ENCODE data around the gene SIAH2.
A peak's percentile ranks its signal among the peaks of the same experiment; 100 is the strongest.

SIAH2 gene

DNA sequence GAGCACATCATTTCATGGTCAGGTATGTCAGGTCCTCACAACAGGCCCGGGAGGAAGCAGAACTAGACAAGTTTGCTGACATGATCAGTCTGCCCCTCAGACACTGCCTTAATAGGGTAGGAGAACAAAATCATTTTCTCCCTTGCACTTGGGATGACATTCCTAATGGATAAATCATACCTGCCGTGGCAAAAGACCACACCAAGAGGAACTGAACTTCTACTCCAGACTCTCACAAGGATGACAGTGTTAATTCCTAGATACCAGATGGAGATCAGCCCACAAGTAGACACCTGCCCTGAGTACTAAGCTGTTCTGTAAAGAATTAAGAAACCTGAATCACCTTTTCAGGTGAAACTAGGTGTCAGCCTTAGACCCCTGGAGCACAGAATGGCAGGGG is 19.5 kb downstream of the SIAH2 start:
- peaks cover 46% of the 10 kb centered on the region for H3K36me3 ChIP-seq (ENCODE audit: insufficient read depth, low read length)
- peaks cover 53% of the 10 kb centered on the region for H3K79me2 ChIP-seq (ENCODE audit: insufficient read depth, low read length)
- no peaks in the 10 kb centered on the region for H3K27me3 ChIP-seq (ENCODE audit: insufficient read depth, low read length)
- H2AFZ ChIP-seq (ENCODE audit: low read length): no peak overlapping the region
- no peak for TF ChIP-seq EZH2 (IDR thresholded peaks at IDR 0.05; ENCODE audit: borderline replicate concordance, low read length)
- TF ChIP-seq, protein P1, sequence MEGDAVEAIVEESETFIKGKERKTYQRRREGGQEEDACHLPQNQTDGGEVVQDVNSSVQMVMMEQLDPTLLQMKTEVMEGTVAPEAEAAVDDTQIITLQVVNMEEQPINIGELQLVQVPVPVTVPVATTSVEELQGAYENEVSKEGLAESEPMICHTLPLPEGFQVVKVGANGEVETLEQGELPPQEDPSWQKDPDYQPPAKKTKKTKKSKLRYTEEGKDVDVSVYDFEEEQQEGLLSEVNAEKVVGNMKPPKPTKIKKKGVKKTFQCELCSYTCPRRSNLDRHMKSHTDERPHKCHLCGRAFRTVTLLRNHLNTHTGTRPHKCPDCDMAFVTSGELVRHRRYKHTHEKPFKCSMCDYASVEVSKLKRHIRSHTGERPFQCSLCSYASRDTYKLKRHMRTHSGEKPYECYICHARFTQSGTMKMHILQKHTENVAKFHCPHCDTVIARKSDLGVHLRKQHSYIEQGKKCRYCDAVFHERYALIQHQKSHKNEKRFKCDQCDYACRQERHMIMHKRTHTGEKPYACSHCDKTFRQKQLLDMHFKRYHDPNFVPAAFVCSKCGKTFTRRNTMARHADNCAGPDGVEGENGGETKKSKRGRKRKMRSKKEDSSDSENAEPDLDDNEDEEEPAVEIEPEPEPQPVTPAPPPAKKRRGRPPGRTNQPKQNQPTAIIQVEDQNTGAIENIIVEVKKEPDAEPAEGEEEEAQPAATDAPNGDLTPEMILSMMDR (IDR thresholded peaks at IDR 0.05; ENCODE audit: low read length): no peak
- no peak overlapping the region for H3K4me3 ChIP-seq (ENCODE audit: low read depth, low read length, poor library complexity, severe bottlenecking)
- H3F3A ChIP-seq (ENCODE audit: insufficient read depth, low read length): no peaks in the 10 kb centered on the region; the same call in 1 of the 2 replicates
- H3K27ac ChIP-seq (ENCODE audit: low read depth, low read length, poor library complexity, severe bottlenecking): peak overlapping the region; percentile 54
- peaks cover 90% of the 10 kb centered on the region for H3K4me1 ChIP-seq (ENCODE audit: insufficient read depth, low read length, severe bottlenecking)
- H3K9me2 ChIP-seq (ENCODE audit: low read depth, low read length): no peaks in the 10 kb centered on the region
- no peaks in the 10 kb centered on the region for H4K20me1 ChIP-seq (ENCODE audit: insufficient read depth, low read length)
- no peak overlapping the region for H3K9ac ChIP-seq (ENCODE audit: low read length)
- no peaks in the 10 kb centered on the region for H3K9me3 ChIP-seq (ENCODE audit: low read length)
- peak overlapping the region; percentile 3; the same call in 1 of the 2 replicates for H3K4me2 ChIP-seq (ENCODE audit: low read length)

DNA sequence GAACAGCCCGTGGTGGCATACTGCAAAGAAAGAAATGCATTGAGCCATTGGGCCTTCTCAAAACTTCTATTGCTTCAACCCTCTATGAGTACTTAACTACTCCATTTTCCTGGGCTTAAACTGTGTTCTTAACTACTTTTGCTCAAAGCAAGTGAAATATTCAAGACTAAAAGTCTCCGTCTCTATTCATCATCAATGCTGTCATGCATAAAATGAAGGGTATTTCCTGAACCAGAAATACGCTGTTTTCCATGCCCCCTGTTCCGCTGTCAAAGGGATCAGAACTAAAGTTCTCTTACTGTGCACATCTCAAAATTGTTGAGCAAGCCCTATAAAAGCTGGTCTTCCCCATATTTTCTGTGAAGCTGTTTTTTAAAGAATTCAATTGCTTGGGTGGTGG is 20.3 kb downstream of the SIAH2 start:
- Histone ChIP-seq H3K4me3 (ENCODE audit: low read depth, low read length, poor library complexity, severe bottlenecking) (no peak overlapping the region), H3K4me2 (ENCODE audit: low read length) (peak overlapping the region; percentile 3; the same call in 1 of the 2 replicates), H3K9me2 (ENCODE audit: low read depth, low read length) (no peaks in the 10 kb centered on the region), H3K79me2 (ENCODE audit: insufficient read depth, low read length) (peaks cover 45% of the 10 kb centered on the region), H3K27me3 (ENCODE audit: insufficient read depth, low read length) (no peaks in the 10 kb centered on the region), H3K9me3 (ENCODE audit: low read length) (no peaks in the 10 kb centered on the region), H3F3A (ENCODE audit: insufficient read depth, low read length) (no peaks in the 10 kb centered on the region; the same call in 1 of the 2 replicates), H2AFZ (ENCODE audit: low read length) (no peak overlapping the region), H3K4me1 (ENCODE audit: insufficient read depth, low read length, severe bottlenecking) (peaks cover 92% of the 10 kb centered on the region), H3K9ac (ENCODE audit: low read length) (no peak overlapping the region), H4K20me1 (ENCODE audit: insufficient read depth, low read length) (no peaks in the 10 kb centered on the region), H3K27ac (ENCODE audit: low read depth, low read length, poor library complexity, severe bottlenecking) (peak overlapping the region; percentile 54), H3K36me3 (ENCODE audit: insufficient read depth, low read length) (peaks cover 39% of the 10 kb centered on the region)
- TF ChIP-seq, protein P1 (IDR thresholded peaks at IDR 0.05; ENCODE audit: low read length): no peak
- no peak for TF ChIP-seq EZH2 (IDR thresholded peaks at IDR 0.05; ENCODE audit: borderline replicate concordance, low read length)

DNA sequence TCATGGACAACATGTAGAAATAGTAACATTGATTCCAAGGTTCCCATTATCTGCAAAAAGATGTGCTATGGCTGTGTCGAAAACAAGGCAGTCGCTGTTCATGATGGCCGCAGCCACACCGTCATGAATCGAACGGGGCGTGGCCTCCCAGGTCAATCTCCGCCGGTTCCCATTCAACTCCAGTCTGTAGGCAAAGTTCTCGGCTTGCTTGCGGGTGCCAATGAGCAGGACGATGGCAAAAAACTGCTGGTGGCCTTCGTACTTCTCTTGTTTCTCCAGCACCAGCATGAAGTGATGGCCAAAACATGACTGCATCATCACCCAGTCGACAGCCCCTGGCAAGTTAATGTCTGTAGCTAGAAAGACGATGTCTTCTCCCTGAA is 20.8 kb downstream of the SIAH2 start:
- Histone ChIP-seq H3K27ac (ENCODE audit: low read depth, low read length, poor library complexity, severe bottlenecking) (peak overlapping the region; percentile 54), H3K27me3 (ENCODE audit: insufficient read depth, low read length) (no peaks in the 10 kb centered on the region), H3K9me2 (ENCODE audit: low read depth, low read length) (no peaks in the 10 kb centered on the region), H3K4me2 (ENCODE audit: low read length) (no peak overlapping the region), H3K36me3 (ENCODE audit: insufficient read depth, low read length) (peaks cover 37% of the 10 kb centered on the region), H4K20me1 (ENCODE audit: insufficient read depth, low read length) (no peaks in the 10 kb centered on the region), H3K4me3 (ENCODE audit: low read depth, low read length, poor library complexity, severe bottlenecking) (no peak overlapping the region), H3K9me3 (ENCODE audit: low read length) (no peaks in the 10 kb centered on the region), H3K4me1 (ENCODE audit: insufficient read depth, low read length, severe bottlenecking) (peaks cover 90% of the 10 kb centered on the region), H3K9ac (ENCODE audit: low read length) (no peak overlapping the region), H3F3A (ENCODE audit: insufficient read depth, low read length) (no peaks in the 10 kb centered on the region; the same call in 1 of the 2 replicates), H3K79me2 (ENCODE audit: insufficient read depth, low read length) (peaks cover 39% of the 10 kb centered on the region), H2AFZ (ENCODE audit: low read length) (no peak overlapping the region)
- TF ChIP-seq, protein P1 (IDR thresholded peaks at IDR 0.05; ENCODE audit: low read length): no peak
- no peak for TF ChIP-seq EZH2 (IDR thresholded peaks at IDR 0.05; ENCODE audit: borderline replicate concordance, low read length)
